Central memory CD4-positive, alpha-beta T cell (primary cell): Measurements from ENCODE around the gene G3BP1.
"Not testable (repeated sequence)": the region's sequence is repeated elsewhere in the genome, so short reads cannot be mapped to it uniquely, and the experiment has no call there.

Source experiments
- DNase-seq: peaks from one replicate; pipeline ENCODE4 v3.0.0; 2022
- total RNA-seq, 3 experiments: gene quantifications; one replicate each; lab custom pipeline; 2026; lab: John Stamatoyannopoulos, UW

The G3BP1 gene
- total RNA-seq = 245 to 1,319 (median 486) reads per million in 3 experiments

GRCh38 chr5:151771259-151772028 is at the start of gene G3BP1:
Gene G3BP1, plus strand, starts transcription at chr5:151771954. Its CDS starts 14,667 bp downstream, at chr5:151786621.
- peak; percentile 100 for DNase-seq

- DNase-seq = no peak
These were observed 49.2 kb upstream of the G3BP1 start for GRCh38 chr5:151722546-151722945.

GRCh38 chr5:151724360-151724759 is 47.4 kb upstream of the G3BP1 start:
- DNase-seq = no peak

GRCh38 chr5:151729597-151729996 is 42.2 kb upstream of the G3BP1 start:
- not testable (repeated sequence) for DNase-seq

- no peak for DNase-seq
These were observed 41.4 kb upstream of the G3BP1 start for GRCh38 chr5:151730381-151730780.

GRCh38 chr5:151733358-151734063 is 38.2 kb upstream of the G3BP1 start:
- DNase-seq = no peak

GRCh38 chr5:151734064-151734408 is 37.7 kb upstream of the G3BP1 start:
- DNase-seq = no peak

- no peak for DNase-seq
These were observed 36.1 kb upstream of the G3BP1 start for GRCh38 chr5:151735646-151736045.

- DNase-seq = no peak
These were observed 34.3 kb upstream of the G3BP1 start for GRCh38 chr5:151737431-151737830.

- DNase-seq = no peak
These were observed 33.5 kb upstream of the G3BP1 start for GRCh38 chr5:151738125-151738848.

- no peak for DNase-seq
These were observed 32.4 kb upstream of the G3BP1 start for GRCh38 chr5:151739395-151739794.

GRCh38 chr5:151739939-151740335 is 31.8 kb upstream of the G3BP1 start:
- DNase-seq = no peak

GRCh38 chr5:151740336-151740942 is 31.3 kb upstream of the G3BP1 start:
- peak; percentile 32 for DNase-seq

GRCh38 chr5:151740958-151741373 is 30.8 kb upstream of the G3BP1 start:
- no peak for DNase-seq

GRCh38 chr5:151741678-151742423 is 29.9 kb upstream of the G3BP1 start:
- no peak for DNase-seq

GRCh38 chr5:151742870-151743294 is 28.9 kb upstream of the G3BP1 start:
- DNase-seq = no peak

GRCh38 chr5:151743530-151743929 is 28.2 kb upstream of the G3BP1 start:
- DNase-seq = no peak

- DNase-seq = peak; percentile 13
These were observed 26.6 kb upstream of the G3BP1 start for GRCh38 chr5:151745071-151745705.

GRCh38 chr5:151750121-151750520 is 21.6 kb upstream of the G3BP1 start:
- DNase-seq = no peak

- DNase-seq = no peak
These were observed 20.7 kb upstream of the G3BP1 start for GRCh38 chr5:151751091-151751490.

- DNase-seq = no peak
These were observed 20.2 kb upstream of the G3BP1 start for GRCh38 chr5:151751593-151751992.

GRCh38 chr5:151755383-151755782 is 16.4 kb upstream of the G3BP1 start:
- DNase-seq = no peak
